Endothelial cell (in vitro differentiated cells): ENCODE results near the gene KIF1B. TPM values are rescaled to one million over a fixed set of nuclear protein-coding genes. Genes with fewer than 3 reads are reported as not detected.
A peak's percentile ranks its signal among the peaks of the same experiment; 100 is the strongest.
"Not testable (repeated sequence)": the region's sequence is repeated elsewhere in the genome, so short reads cannot be mapped to it uniquely, and the experiment has no call there.

ENCODE experiments used
- DNase-seq: peaks from one replicate; pipeline ENCODE4 v3.0.0; 2021; ENCODE audit warnings: low spot score
- H3K27ac Mint-ChIP-seq: one replicate; pipeline ENCODE4 v1.8.0; 2021; ENCODE audit warnings: mixed read lengths, inconsistent platforms; ENCODE audit not compliant: unreplicated experiment
- H3K27me3 Mint-ChIP-seq: one replicate; pipeline ENCODE4 v1.8.0; 2021; ENCODE audit warnings: mild to moderate bottlenecking, moderate library complexity, mixed read lengths, inconsistent platforms; ENCODE audit not compliant: unreplicated experiment
- H3K36me3 Mint-ChIP-seq: one replicate; pipeline ENCODE4 v1.8.0; 2021; ENCODE audit warnings: mild to moderate bottlenecking, low read depth, mixed read lengths, inconsistent platforms; ENCODE audit not compliant: unreplicated experiment
- H3K4me1 Mint-ChIP-seq: one replicate; pipeline ENCODE4 v1.8.0; 2021; ENCODE audit warnings: mild to moderate bottlenecking, mixed read lengths, inconsistent platforms; ENCODE audit not compliant: unreplicated experiment
- H3K4me3 Mint-ChIP-seq: one replicate; pipeline ENCODE4 v1.8.0; 2021; ENCODE audit warnings: mild to moderate bottlenecking, mixed read lengths, inconsistent platforms; ENCODE audit not compliant: unreplicated experiment
- H3K9me3 Mint-ChIP-seq: one replicate; pipeline ENCODE4 v1.8.0; 2021; ENCODE audit warnings: mixed read lengths, inconsistent platforms; ENCODE audit not compliant: unreplicated experiment
- total RNA-seq: library from RNA; stranded (reverse); fragmentation: NEBNext Ultra II Directional; extraction: Animal tissue kit (Norgen Biotek cat#: 25700); gene quantifications from one replicate; pipeline ENCODE4 v1.2.1, GENCODE V29; 2021; ENCODE audit not compliant: unreplicated experiment
- TF ChIP-seq, protein P1 (sequence below): fragments of 200-600 bp; sonication (generic); IDR thresholded peaks from one replicate; pipeline ENCODE4 v1.5.0; 2021; ENCODE audit warnings: antibody characterized with exemption; ENCODE audit not compliant: unreplicated experiment

KIF1B gene
- total RNA-seq, 1 donor from 2014 or later, result 111 TPM

- Mint-ChIP-seq H3K4me3 (no peak overlapping the region), H3K9me3 (no peaks in the 10 kb centered on the region), H3K4me1 (peaks cover 11% of the 10 kb centered on the region), H3K27me3 (no peaks in the 10 kb centered on the region), H3K27ac (peak overlapping the region; percentile 64), H3K36me3 (peaks cover 16% of the 10 kb centered on the region)
- no peak for DNase-seq
- TF ChIP-seq, protein P1, sequence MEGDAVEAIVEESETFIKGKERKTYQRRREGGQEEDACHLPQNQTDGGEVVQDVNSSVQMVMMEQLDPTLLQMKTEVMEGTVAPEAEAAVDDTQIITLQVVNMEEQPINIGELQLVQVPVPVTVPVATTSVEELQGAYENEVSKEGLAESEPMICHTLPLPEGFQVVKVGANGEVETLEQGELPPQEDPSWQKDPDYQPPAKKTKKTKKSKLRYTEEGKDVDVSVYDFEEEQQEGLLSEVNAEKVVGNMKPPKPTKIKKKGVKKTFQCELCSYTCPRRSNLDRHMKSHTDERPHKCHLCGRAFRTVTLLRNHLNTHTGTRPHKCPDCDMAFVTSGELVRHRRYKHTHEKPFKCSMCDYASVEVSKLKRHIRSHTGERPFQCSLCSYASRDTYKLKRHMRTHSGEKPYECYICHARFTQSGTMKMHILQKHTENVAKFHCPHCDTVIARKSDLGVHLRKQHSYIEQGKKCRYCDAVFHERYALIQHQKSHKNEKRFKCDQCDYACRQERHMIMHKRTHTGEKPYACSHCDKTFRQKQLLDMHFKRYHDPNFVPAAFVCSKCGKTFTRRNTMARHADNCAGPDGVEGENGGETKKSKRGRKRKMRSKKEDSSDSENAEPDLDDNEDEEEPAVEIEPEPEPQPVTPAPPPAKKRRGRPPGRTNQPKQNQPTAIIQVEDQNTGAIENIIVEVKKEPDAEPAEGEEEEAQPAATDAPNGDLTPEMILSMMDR, result no peak
Observed at GRCh38 chr1:10250663-10251062, 40.3 kb downstream of the KIF1B start.

GRCh38 chr1:10251325-10252108 lies 41.1 kb downstream of the KIF1B start:
- not testable (repeated sequence) for H3K9me3 Mint-ChIP-seq, H3K4me1 Mint-ChIP-seq, DNase-seq, H3K27me3 Mint-ChIP-seq, H3K4me3 Mint-ChIP-seq
- peaks cover 15% of the 10 kb centered on the region for H3K36me3 Mint-ChIP-seq
- H3K27ac Mint-ChIP-seq, result peak overlapping the region; percentile 30

DNA sequence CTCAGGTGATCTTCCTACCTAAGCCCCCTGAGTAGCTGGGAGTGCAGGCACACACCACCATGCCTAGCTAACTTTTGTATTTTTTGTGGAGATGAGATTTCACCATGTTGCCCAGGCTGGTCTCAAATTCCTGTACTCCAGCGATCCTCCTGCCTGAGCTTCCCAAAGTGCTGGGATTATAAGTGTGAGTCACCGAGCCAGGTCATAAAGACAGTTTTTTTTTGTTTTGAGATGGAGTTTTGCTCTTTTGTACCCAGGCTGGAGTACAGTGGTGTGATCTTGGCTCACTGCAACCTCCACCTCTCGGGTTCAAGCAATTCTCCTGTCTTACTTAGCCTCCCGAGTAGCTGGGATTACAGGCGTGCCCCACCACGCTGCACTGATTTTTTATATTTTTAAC lies 42.1 kb downstream of the KIF1B start:
- Mint-ChIP-seq H3K27ac (no peak overlapping the region), H3K9me3 (no peaks in the 10 kb centered on the region), H3K27me3 (no peaks in the 10 kb centered on the region), H3K4me3 (no peak overlapping the region), H3K36me3 (peaks cover 16% of the 10 kb centered on the region), H3K4me1 (peaks cover 7% of the 10 kb centered on the region)
- DNase-seq, result no peak
- TF ChIP-seq, protein P1, result no peak

DNA sequence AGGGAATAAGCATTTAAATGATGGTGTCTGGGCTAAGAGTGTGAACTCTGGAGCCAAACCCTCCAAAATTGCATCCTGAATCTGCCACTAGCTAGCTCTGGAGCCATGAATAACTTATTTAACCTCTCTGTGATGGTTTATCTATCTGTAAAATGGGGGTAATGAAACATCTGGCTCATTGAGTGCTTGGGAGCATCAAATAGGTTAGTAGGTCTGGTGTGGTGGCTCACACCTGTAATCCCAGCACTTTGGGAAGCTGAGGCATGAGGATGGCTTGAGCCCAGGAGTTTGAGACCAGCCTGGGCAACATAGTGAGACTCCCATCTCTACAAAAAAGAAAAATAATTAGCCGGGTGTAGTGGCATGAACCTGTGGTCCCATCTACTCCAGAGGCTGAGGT lies 42.8 kb downstream of the KIF1B start:
- no peak for DNase-seq
- peaks cover 22% of the 10 kb centered on the region for H3K36me3 Mint-ChIP-seq
- no peaks in the 10 kb centered on the region for H3K9me3 Mint-ChIP-seq
- peaks cover 9% of the 10 kb centered on the region for H3K4me1 Mint-ChIP-seq
- no peaks in the 10 kb centered on the region for H3K27me3 Mint-ChIP-seq
- TF ChIP-seq, protein P1, result no peak
- H3K27ac Mint-ChIP-seq, result no peak overlapping the region
- H3K4me3 Mint-ChIP-seq, result no peak overlapping the region

GRCh38 chr1:10253755-10254154 lies 43.4 kb downstream of the KIF1B start:
- no peak overlapping the region for H3K4me3 Mint-ChIP-seq
- H3K36me3 Mint-ChIP-seq, result peaks cover 20% of the 10 kb centered on the region
- no peak overlapping the region for H3K27ac Mint-ChIP-seq
- H3K9me3 Mint-ChIP-seq, result no peaks in the 10 kb centered on the region
- DNase-seq, result no peak
- H3K4me1 Mint-ChIP-seq, result peaks cover 9% of the 10 kb centered on the region
- TF ChIP-seq, protein P1, result no peak
- H3K27me3 Mint-ChIP-seq, result no peaks in the 10 kb centered on the region
